Lower leg skin (tissue), 4 donors: ENCODE measurements around the gene PLD1. TPM values are rescaled to one million over a fixed set of nuclear protein-coding genes. Genes with fewer than 3 reads are reported as not detected.

ENCODE experiments used
- DNase-seq, 2 donors: peaks; one replicate each; pipeline ENCODE4 v3.0.0-alpha.2; 2019; ENCODE audit warnings: low spot score in 2 of 2
- H3K4me3 ChIP-seq: fragments of 200-600 bp; sonication (generic); 2 replicates; pipeline ENCODE4 v1.5.1; 2017; ENCODE audit warnings: mild to moderate bottlenecking, low read depth; ENCODE audit not compliant: poor library complexity, severe bottlenecking
- POLR2A ChIP-seq, 2 donors: fragments of 450-650 bp; IDR thresholded peaks; one replicate each; pipeline ENCODE4 v1.6.1; 2016 to 2017; ENCODE audit warnings: antibody characterized with exemption in 2 of 2, mild to moderate bottlenecking in 1 of 2, moderate library complexity in 1 of 2
- WGBS, 2 donors: methylation state at CpG; one replicate each; pipeline ENCODE4 v1.1.5; 2018; 5-methylcytosine and 5-hydroxymethylcytosine counted together
- intact Hi-C: fragments of 100-400 bp; cut with DNase I; formaldehyde crosslinking; loops from one replicate; pipeline ENCODE4 v1.15.0; 2023; ENCODE audit warnings: low total_unique reads
- total RNA-seq, 4 donors: library from RNA; depleted of rRNA; stranded (reverse); fragments of >200 nt; gene quantifications; one replicate each; pipeline ENCODE4 v1.1.0, GENCODE V29; 2016
- TF ChIP-seq, protein P1 (sequence below), 3 donors: fragments of 450-650 bp; IDR thresholded peaks; one replicate each; pipeline ENCODE4 v1.5.1; 2016; ENCODE audit warnings: antibody characterized with exemption in 3 of 3, mild to moderate bottlenecking in 3 of 3, moderate library complexity in 2 of 3

Gene PLD1
- total RNA-seq, 4 donors from 2014 or later: 26.4 to 55.8 (median 48.7) TPM

DNA sequence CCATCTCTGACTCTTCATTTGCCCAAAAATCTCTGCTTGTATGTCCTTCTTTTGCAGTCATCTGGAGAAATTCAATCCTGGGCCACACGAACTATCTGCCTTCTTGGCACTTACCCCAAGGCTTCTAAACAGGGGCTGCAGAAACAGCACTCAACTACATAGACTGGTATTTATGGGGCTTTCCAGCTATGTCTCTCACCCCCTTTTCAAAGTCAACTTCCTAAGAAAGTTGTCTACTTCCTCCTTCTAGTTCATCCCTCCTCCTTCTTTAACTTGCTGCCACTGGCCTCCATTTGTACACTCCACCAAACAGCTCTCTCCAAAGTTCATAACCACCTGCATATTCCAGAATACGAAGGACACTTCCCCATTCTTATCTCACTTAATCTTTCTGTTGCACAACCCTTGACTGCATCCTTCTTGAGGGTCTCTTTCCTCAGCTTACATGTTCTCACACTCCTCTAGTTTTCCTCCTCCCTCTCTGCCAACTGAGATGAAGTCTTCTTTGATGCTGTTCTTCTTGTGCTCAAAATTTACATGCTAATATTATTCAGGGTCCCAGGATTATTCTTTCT, 55.2 kb downstream of the PLD1 start:
- TF ChIP-seq POLR2A (IDR thresholded peaks at IDR 0.05): no peak
- TF ChIP-seq, protein P1, sequence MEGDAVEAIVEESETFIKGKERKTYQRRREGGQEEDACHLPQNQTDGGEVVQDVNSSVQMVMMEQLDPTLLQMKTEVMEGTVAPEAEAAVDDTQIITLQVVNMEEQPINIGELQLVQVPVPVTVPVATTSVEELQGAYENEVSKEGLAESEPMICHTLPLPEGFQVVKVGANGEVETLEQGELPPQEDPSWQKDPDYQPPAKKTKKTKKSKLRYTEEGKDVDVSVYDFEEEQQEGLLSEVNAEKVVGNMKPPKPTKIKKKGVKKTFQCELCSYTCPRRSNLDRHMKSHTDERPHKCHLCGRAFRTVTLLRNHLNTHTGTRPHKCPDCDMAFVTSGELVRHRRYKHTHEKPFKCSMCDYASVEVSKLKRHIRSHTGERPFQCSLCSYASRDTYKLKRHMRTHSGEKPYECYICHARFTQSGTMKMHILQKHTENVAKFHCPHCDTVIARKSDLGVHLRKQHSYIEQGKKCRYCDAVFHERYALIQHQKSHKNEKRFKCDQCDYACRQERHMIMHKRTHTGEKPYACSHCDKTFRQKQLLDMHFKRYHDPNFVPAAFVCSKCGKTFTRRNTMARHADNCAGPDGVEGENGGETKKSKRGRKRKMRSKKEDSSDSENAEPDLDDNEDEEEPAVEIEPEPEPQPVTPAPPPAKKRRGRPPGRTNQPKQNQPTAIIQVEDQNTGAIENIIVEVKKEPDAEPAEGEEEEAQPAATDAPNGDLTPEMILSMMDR (IDR thresholded peaks at IDR 0.05): no peak
- no peak for DNase-seq
- 69 to 76% methylated on average over 2 of the region's 2 CpGs for WGBS, 2 donors
- no peak overlapping the region for H3K4me3 ChIP-seq
- intact Hi-C loops: no loop called here

DNA sequence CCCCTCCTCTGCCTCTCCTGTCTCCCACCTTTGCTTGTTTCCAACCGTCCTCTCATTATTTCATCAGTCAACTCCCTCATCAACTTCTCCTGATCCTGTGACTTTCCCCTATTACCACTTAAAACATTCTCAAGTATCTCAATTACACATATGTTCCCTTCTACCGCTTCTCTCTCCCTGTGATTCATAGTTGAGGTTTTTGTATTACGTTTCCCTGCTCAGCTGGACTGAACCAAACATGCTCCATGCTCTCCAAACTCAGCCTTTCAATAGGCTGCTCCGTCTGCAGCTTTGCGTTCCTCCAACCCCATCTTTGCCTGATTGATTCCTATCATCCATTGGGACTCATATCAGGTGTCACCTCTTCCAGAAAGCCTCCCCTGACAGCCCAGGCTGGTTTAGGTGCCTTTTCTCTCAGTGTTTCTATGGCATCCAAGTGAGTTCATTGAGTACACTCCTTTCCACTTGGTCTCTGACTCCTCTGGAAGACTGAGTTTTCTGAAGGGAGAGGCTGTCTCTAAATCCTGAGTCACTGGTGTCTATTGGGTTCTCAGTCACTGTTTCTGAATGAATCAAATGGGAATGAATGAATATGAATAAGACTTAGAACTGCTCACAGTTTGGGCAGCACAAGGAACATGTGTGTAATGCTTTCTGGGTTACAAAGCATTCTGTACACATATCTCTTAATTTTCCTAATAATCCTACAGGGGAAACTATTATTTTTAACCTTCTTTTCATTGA, 56.4 kb downstream of the PLD1 start:
- WGBS, 2 donors: 53% methylated on average over 5 of the region's 5 CpGs
- H3K4me3 ChIP-seq: no peak overlapping the region
- TF ChIP-seq, protein P1 (IDR thresholded peaks at IDR 0.05): no peak
- no peak for TF ChIP-seq POLR2A (IDR thresholded peaks at IDR 0.05)
- no peak for DNase-seq
- intact Hi-C loops: no loop called here

DNA sequence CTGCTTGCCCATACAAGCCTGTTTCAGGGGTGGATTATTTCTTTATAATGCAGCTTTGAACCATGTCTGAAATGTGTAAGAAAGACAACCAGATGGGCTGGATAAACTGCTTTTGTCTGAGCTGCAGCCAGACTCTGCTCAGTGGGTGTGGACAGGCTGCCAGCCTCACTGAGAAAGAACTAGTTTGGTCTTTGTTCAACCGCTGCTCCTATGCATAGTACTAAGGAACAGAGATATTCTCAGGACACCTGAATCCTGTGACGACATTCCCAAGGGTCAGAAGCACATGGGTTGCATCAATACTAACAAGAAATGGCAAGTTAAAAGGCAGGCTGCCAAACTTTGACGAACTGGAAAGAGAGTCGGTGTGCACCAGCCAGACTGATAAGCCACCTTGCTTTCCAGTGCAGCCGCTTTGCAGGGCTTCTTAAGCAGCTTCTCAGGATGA, 57.2 kb downstream of the PLD1 start:
- WGBS, 2 donors: 28 to 40% methylated on average over 5 of the region's 5 CpGs
- DNase-seq: peak in 1 of 2 donors; percentile 86
- TF ChIP-seq, protein P1 (IDR thresholded peaks at IDR 0.05): no peak
- no peak for TF ChIP-seq POLR2A (IDR thresholded peaks at IDR 0.05)
- intact Hi-C loops: no loop called here
- H3K4me3 ChIP-seq: no peak overlapping the region

DNA sequence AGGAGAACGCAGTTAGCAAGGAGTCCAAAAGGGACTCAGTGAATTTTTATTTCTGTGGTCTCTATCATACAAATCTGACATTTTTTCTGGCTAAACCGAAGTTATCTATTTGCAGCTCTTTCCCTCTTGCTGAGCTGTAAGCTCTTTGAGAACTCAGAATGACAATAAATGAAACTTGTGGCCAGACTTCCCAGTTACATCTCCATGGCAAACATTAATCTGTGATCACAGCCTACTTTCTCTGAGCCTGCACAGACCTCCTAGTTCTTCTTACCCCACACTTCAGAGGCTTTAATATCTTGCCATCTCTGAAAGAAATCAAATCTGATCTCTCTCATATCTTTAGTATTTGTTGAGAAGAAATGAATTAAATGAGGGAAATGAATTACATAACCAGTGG, 58.0 kb downstream of the PLD1 start:
- DNase-seq: no peak
- no peak for TF ChIP-seq POLR2A (IDR thresholded peaks at IDR 0.05)
- TF ChIP-seq, protein P1 (IDR thresholded peaks at IDR 0.05): no peak
- intact Hi-C loops: no loop called here
- 75 to 78% methylated on average over 2 of the region's 2 CpGs for WGBS, 2 donors
- no peak overlapping the region for H3K4me3 ChIP-seq

DNA sequence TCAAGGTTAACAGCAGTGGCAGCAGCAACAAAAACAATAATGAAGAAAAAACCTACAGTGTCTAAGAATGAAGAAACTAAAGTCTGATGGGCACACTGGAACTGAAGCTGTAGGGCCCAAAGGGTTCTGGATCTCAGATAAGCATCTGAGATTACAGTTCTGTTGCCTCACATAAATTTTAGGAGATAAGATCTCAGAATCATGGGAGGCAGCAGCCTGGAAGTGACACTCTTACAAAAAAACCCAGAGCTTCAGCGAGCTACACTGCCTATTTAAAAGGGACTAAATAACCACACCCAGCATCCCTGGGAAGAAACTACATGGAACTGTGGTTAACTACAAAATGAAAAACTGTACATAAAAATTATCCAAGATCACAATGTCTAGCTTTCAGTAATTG, 61.2 kb downstream of the PLD1 start:
- intact Hi-C loops: no loop called here
- no peak overlapping the region for H3K4me3 ChIP-seq
- no peak for DNase-seq
- WGBS, 2 donors: 29 to 40% methylated on average over 1 of the region's 1 CpG
- no peak for TF ChIP-seq POLR2A (IDR thresholded peaks at IDR 0.05)
- TF ChIP-seq, protein P1 (IDR thresholded peaks at IDR 0.05): no peak
